H9 (cell line): Measurements from ENCODE around the gene SLC25A48. TPM values are rescaled to one million over a fixed set of nuclear protein-coding genes. Genes with fewer than 3 reads are reported as not detected.
A peak's percentile ranks its signal among the peaks of the same experiment; 100 is the strongest.

Experiments
- DNase-seq: peaks from one replicate; pipeline ENCODE4 v3.0.0-alpha.2; 2017
- H2AFZ ChIP-seq: one replicate; pipeline ENCODE4 v1.6.1; 2013; ENCODE audit warnings: mild to moderate bottlenecking, low read length, control low read depth, moderate library complexity
- H2AK5ac ChIP-seq: 2 replicates; pipeline ENCODE4 v1.6.1; 2013; ENCODE audit warnings: low read length, control low read depth, mixed read lengths; ENCODE audit not compliant: insufficient read length
- H2BK120ac ChIP-seq: one replicate; pipeline ENCODE4 v1.6.1; 2013; ENCODE audit warnings: low read depth, mild to moderate bottlenecking, low read length, control low read depth, inconsistent platforms; ENCODE audit not compliant: poor library complexity, severe bottlenecking
- H2BK12ac ChIP-seq: 2 replicates; pipeline ENCODE4 v1.6.1; 2013; ENCODE audit warnings: low read length, control low read depth, mixed read lengths, low read depth; ENCODE audit not compliant: insufficient read length
- H2BK15ac ChIP-seq: 2 replicates; pipeline ENCODE4 v1.6.1; 2013; ENCODE audit warnings: low read depth, low read length, control low read depth
- H2BK20ac ChIP-seq: one replicate; pipeline ENCODE4 v1.6.1; 2013; ENCODE audit warnings: low read depth, mild to moderate bottlenecking, low read length, control low read depth, inconsistent platforms; ENCODE audit not compliant: poor library complexity, severe bottlenecking
- H2BK5ac ChIP-seq: 2 replicates; pipeline ENCODE4 v1.6.1; 2013; ENCODE audit warnings: low read length, control low read depth, mixed read lengths; ENCODE audit not compliant: insufficient read length
- H3K14ac ChIP-seq: 2 replicates; pipeline ENCODE4 v1.6.1; 2013; ENCODE audit warnings: low read length, control low read depth; ENCODE audit not compliant: insufficient read depth
- H3K18ac ChIP-seq: 2 replicates; pipeline ENCODE4 v1.6.1; 2013; ENCODE audit warnings: low read depth, mild to moderate bottlenecking, mixed read lengths, low read length, control low read depth; ENCODE audit not compliant: insufficient read length
- H3K23ac ChIP-seq: 2 replicates; pipeline ENCODE4 v1.6.1; 2013; ENCODE audit warnings: low read length, control low read depth, mixed read lengths, low read depth; ENCODE audit not compliant: insufficient read length
- H3K23me2 ChIP-seq: 2 replicates; pipeline ENCODE4 v1.6.1; 2013; ENCODE audit warnings: low read depth, mild to moderate bottlenecking, mixed read lengths, low read length, control low read depth; ENCODE audit not compliant: insufficient read length, poor library complexity, severe bottlenecking
- H3K27ac ChIP-seq: 2 replicates; pipeline ENCODE4 v1.5.1; 2013; ENCODE audit warnings: low read length, control low read depth, mixed read lengths, low read depth; ENCODE audit not compliant: insufficient read length
- H3K27me3 ChIP-seq: 2 replicates; pipeline ENCODE4 v1.6.1; 2013; ENCODE audit warnings: low read length, control low read depth, inconsistent platforms; ENCODE audit not compliant: insufficient read depth
- H3K4ac ChIP-seq: 2 replicates; pipeline ENCODE4 v1.6.1; 2013; ENCODE audit warnings: low read depth, mild to moderate bottlenecking, control low read depth, inconsistent platforms, low read length, moderate library complexity
- H3K4me1 ChIP-seq: 2 replicates; pipeline ENCODE4 v1.6.1; 2013; ENCODE audit warnings: low read length, control low read depth, inconsistent platforms; ENCODE audit not compliant: insufficient read depth
- H3K4me2 ChIP-seq: 2 replicates; pipeline ENCODE4 v1.6.1; 2013; ENCODE audit warnings: low read length, control low read depth, mixed read lengths; ENCODE audit not compliant: insufficient read length, insufficient read depth
- H3K56ac ChIP-seq: 2 replicates; pipeline ENCODE4 v1.6.1; 2013; ENCODE audit warnings: low read depth, mild to moderate bottlenecking, mixed read lengths, low read length, control low read depth; ENCODE audit not compliant: insufficient read length
- H3K79me1 ChIP-seq: 2 replicates; pipeline ENCODE4 v1.6.1; 2013; ENCODE audit warnings: low read depth, mild to moderate bottlenecking, moderate library complexity, low read length, control low read depth, inconsistent platforms; ENCODE audit not compliant: insufficient read depth, poor library complexity, severe bottlenecking
- H3K79me2 ChIP-seq: 2 replicates; pipeline ENCODE4 v1.6.1; 2013; ENCODE audit warnings: low read length, control low read depth, inconsistent platforms; ENCODE audit not compliant: insufficient read depth
- H3K9ac ChIP-seq: 2 replicates; pipeline ENCODE4 v1.6.1; 2013; ENCODE audit warnings: low read length, control low read depth, mixed read lengths; ENCODE audit not compliant: insufficient read length; ENCODE audit errors: extremely low read depth
- H3K9me3 ChIP-seq: one replicate; pipeline ENCODE4 v1.6.1; 2013; ENCODE audit warnings: low read depth, low read length, inconsistent platforms; ENCODE audit not compliant: control insufficient read depth
- H3T11ph ChIP-seq: one replicate; pipeline ENCODE4 v1.6.1; 2013; ENCODE audit warnings: mild to moderate bottlenecking, low read length, control low read depth, inconsistent platforms
- H4K20me1 ChIP-seq: one replicate; pipeline ENCODE4 v1.6.1; 2013; ENCODE audit not compliant: control insufficient read depth, insufficient read length, insufficient read depth
- H4K5ac ChIP-seq: 2 replicates; pipeline ENCODE4 v1.6.1; 2013; ENCODE audit warnings: low read depth, mild to moderate bottlenecking, mixed read lengths, low read length, control low read depth; ENCODE audit not compliant: insufficient read length
- H4K8ac ChIP-seq: replicated peaks from 2 replicates; pipeline ENCODE4 v1.6.1; 2013; ENCODE audit warnings: low read length, control low read depth, mixed read lengths, low read depth; ENCODE audit not compliant: insufficient read length
- H4K91ac ChIP-seq: 2 replicates; pipeline ENCODE4 v1.6.1; 2013; ENCODE audit warnings: low read depth, mild to moderate bottlenecking, moderate library complexity, mixed read lengths, low read length, control low read depth; ENCODE audit not compliant: insufficient read length
- H3K27ac Mint-ChIP-seq, 3 experiments: 2 replicates in 2 of 3; 3 replicates in 1 of 3; pipeline ENCODE4 v1.8.0; 2020 to 2021; ENCODE audit warnings: mixed read lengths in 3 of 3, mild to moderate bottlenecking in 1 of 3, moderate library complexity in 1 of 3
- H3K27me3 Mint-ChIP-seq: 2 replicates; pipeline ENCODE4 v1.8.0; 2021; ENCODE audit warnings: low read depth, mild to moderate bottlenecking, moderate library complexity, mixed read lengths
- H3K36me3 Mint-ChIP-seq, 3 experiments: 2 replicates in 2 of 3; 3 replicates in 1 of 3; pipeline ENCODE4 v1.8.0; 2020 to 2021; ENCODE audit warnings: low read depth in 3 of 3, mixed read lengths in 3 of 3; ENCODE audit not compliant: insufficient read depth in 1 of 3
- H3K4me1 Mint-ChIP-seq, 2 experiments: 2 replicates each; pipeline ENCODE4 v1.8.0; 2020; ENCODE audit warnings: mixed read lengths in 2 of 2
- H3K4me3 Mint-ChIP-seq, 2 experiments: 2 replicates in 1 of 2; 3 replicates in 1 of 2; pipeline ENCODE4 v1.8.0; 2020 to 2021; ENCODE audit warnings: mild to moderate bottlenecking in 2 of 2, mixed read lengths in 2 of 2, moderate library complexity in 1 of 2
- H3K9me3 Mint-ChIP-seq, 2 experiments: 2 replicates in 1 of 2; 3 replicates in 1 of 2; pipeline ENCODE4 v1.8.0; 2020; ENCODE audit warnings: mild to moderate bottlenecking in 2 of 2, mixed read lengths in 2 of 2, moderate library complexity in 1 of 2
- WGBS: extraction: QIAGEN DNeasy Blood & Tissue Kit; methylation state at CpG from one replicate; pipeline ENCODE4 v1.1.7; 2013; ENCODE audit warnings: missing lambda C conversion rate, low lambda C conversion rate, mixed read lengths; ENCODE audit not compliant: insufficient read length; ENCODE audit errors: extremely low coverage; 5-methylcytosine and 5-hydroxymethylcytosine counted together
- total RNA-seq: library from RNA; stranded (reverse); gene quantifications from 2 replicates; pipeline ENCODE4 v1.2.1, GENCODE V29; 2021
- TF ChIP-seq, protein P1 (sequence below): fragments of 200-600 bp; sonication (generic); conservative IDR thresholded peaks from 3 replicates; pipeline ENCODE4 v1.8.0; 2021; ENCODE audit warnings: antibody characterized with exemption, mild to moderate bottlenecking

Gene SLC25A48
- total RNA-seq, 1 experiment from 2014 or later, result 0.66 TPM

DNA sequence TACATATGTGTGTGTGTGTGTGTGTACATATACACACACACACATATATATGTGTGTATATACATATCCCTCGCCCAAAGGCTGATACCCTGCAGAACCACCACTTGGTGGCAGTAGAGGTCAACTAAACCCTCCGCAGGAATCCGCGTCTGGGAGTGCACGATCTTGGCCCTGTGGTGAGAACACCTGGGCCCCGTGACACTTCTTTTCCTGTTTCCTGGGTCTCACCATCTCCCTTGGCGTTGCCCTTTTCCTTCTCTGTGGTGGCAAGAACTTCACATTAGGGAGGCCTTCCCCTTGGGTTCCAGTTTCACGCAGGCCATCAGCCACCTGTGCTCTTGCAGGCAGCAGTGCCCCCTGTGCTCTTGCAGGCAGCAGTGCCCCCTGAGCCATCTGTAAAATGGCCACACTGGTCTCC is 53.0 kb downstream of the SLC25A48 start:
- no peak overlapping the region for H2BK120ac ChIP-seq
- no peaks in the 10 kb centered on the region for H3K79me1 ChIP-seq
- no peak overlapping the region for H3K4ac ChIP-seq
- no peaks in the 10 kb centered on the region for H4K20me1 ChIP-seq
- no peak overlapping the region for H3T11ph ChIP-seq
- peak overlapping the region; percentile 43 for H3K4me2 ChIP-seq
- H3K18ac ChIP-seq, result no peak overlapping the region
- no peak overlapping the region for H4K5ac ChIP-seq
- no peak overlapping the region for H3K9ac ChIP-seq
- no peak overlapping the region for H3K14ac ChIP-seq
- peaks cover 14% of the 10 kb centered on the region in 2 experiments for H3K4me1 Mint-ChIP-seq
- peak; percentile 80 for DNase-seq
- H3K27ac ChIP-seq, result no peak overlapping the region
- no peak overlapping the region for H2BK15ac ChIP-seq
- H3K36me3 Mint-ChIP-seq, result no peaks in the 10 kb centered on the region
- no CpG with 5 or more reads among the region's 8 CpGs for WGBS
- no peaks in the 10 kb centered on the region for H3K9me3 Mint-ChIP-seq
- H3K56ac ChIP-seq, result no peak overlapping the region
- peaks cover 4% of the 10 kb centered on the region for H3K23me2 ChIP-seq
- no peak overlapping the region for H2BK20ac ChIP-seq
- peaks cover 2% of the 10 kb centered on the region; the same call in 1 of the 2 replicates for H3K27me3 ChIP-seq
- H2BK5ac ChIP-seq, result no peak overlapping the region
- TF ChIP-seq, protein P1, sequence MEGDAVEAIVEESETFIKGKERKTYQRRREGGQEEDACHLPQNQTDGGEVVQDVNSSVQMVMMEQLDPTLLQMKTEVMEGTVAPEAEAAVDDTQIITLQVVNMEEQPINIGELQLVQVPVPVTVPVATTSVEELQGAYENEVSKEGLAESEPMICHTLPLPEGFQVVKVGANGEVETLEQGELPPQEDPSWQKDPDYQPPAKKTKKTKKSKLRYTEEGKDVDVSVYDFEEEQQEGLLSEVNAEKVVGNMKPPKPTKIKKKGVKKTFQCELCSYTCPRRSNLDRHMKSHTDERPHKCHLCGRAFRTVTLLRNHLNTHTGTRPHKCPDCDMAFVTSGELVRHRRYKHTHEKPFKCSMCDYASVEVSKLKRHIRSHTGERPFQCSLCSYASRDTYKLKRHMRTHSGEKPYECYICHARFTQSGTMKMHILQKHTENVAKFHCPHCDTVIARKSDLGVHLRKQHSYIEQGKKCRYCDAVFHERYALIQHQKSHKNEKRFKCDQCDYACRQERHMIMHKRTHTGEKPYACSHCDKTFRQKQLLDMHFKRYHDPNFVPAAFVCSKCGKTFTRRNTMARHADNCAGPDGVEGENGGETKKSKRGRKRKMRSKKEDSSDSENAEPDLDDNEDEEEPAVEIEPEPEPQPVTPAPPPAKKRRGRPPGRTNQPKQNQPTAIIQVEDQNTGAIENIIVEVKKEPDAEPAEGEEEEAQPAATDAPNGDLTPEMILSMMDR, result peak; percentile 89
- no peak overlapping the region for H4K8ac ChIP-seq
- no peak overlapping the region for H2AK5ac ChIP-seq
- no peak overlapping the region for H4K91ac ChIP-seq
- no peaks in the 10 kb centered on the region for H3K9me3 ChIP-seq
- no peaks in the 10 kb centered on the region for H3K79me2 ChIP-seq
- H3K4me3 Mint-ChIP-seq, result peak overlapping the region in 1 of 2 experiments; percentile 65; a peak in 2 of 5 replicates
- no peak overlapping the region for H3K27ac Mint-ChIP-seq
- no peak overlapping the region for H2AFZ ChIP-seq
- no peak overlapping the region for H3K23ac ChIP-seq
- peaks cover 51% of the 10 kb centered on the region for H3K27me3 Mint-ChIP-seq
- H2BK12ac ChIP-seq, result no peak overlapping the region
- H3K4me1 ChIP-seq, result no peaks in the 10 kb centered on the region
